PFSK-1 (cell line): Measurements from ENCODE around the gene IGF1R.

Experiments
- FOXP2 ChIP-seq: optimal IDR thresholded peaks from 2 replicates; pipeline ENCODE3; 2011; ENCODE audit warnings: borderline replicate concordance, control low read depth, inconsistent platforms; ENCODE audit not compliant: insufficient read depth; ENCODE audit errors: extremely low read length, extremely low read depth
- POLR2AphosphoS5 ChIP-seq: IDR thresholded peaks from 2 replicates; pipeline ENCODE4 v1.6.1; 2012; ENCODE audit warnings: low read depth, mild to moderate bottlenecking, control low read depth, low read length, moderate library complexity
- SIN3A ChIP-seq: IDR thresholded peaks from 2 replicates; pipeline ENCODE4 v1.6.1; 2012; ENCODE audit warnings: mild to moderate bottlenecking, low read length, moderate library complexity, borderline replicate concordance; ENCODE audit not compliant: insufficient read depth
- TAF1 ChIP-seq: IDR thresholded peaks from 2 replicates; pipeline ENCODE4 v1.6.1; 2012; ENCODE audit warnings: low read length, control low read depth, borderline replicate concordance; ENCODE audit not compliant: insufficient read depth
- TF ChIP-seq, protein P1 (sequence below), 2 experiments: IDR thresholded peaks; 2 replicates each; pipeline versions ENCODE4 v1.6.1 to v1.8.0; 2011 to 2012; ENCODE audit warnings: low read depth in 2 of 2, low read length in 2 of 2, control low read depth in 1 of 2, inconsistent platforms in 1 of 2, mild to moderate bottlenecking in 1 of 2, moderate library complexity in 1 of 2; ENCODE audit not compliant: insufficient read depth in 1 of 2

The IGF1R gene

GRCh38 chr15:98970799-98971198 lies 322.5 kb downstream of the IGF1R start:
- no peak for TF ChIP-seq POLR2AphosphoS5
- TF ChIP-seq SIN3A: no peak
- no peak for TF ChIP-seq TAF1
- no peak for TF ChIP-seq FOXP2
- TF ChIP-seq, protein P1, sequence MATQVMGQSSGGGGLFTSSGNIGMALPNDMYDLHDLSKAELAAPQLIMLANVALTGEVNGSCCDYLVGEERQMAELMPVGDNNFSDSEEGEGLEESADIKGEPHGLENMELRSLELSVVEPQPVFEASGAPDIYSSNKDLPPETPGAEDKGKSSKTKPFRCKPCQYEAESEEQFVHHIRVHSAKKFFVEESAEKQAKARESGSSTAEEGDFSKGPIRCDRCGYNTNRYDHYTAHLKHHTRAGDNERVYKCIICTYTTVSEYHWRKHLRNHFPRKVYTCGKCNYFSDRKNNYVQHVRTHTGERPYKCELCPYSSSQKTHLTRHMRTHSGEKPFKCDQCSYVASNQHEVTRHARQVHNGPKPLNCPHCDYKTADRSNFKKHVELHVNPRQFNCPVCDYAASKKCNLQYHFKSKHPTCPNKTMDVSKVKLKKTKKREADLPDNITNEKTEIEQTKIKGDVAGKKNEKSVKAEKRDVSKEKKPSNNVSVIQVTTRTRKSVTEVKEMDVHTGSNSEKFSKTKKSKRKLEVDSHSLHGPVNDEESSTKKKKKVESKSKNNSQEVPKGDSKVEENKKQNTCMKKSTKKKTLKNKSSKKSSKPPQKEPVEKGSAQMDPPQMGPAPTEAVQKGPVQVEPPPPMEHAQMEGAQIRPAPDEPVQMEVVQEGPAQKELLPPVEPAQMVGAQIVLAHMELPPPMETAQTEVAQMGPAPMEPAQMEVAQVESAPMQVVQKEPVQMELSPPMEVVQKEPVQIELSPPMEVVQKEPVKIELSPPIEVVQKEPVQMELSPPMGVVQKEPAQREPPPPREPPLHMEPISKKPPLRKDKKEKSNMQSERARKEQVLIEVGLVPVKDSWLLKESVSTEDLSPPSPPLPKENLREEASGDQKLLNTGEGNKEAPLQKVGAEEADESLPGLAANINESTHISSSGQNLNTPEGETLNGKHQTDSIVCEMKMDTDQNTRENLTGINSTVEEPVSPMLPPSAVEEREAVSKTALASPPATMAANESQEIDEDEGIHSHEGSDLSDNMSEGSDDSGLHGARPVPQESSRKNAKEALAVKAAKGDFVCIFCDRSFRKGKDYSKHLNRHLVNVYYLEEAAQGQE (IDR thresholded peaks at IDR 0.05; ENCODE audit: insufficient read depth in 1 of 2, low read depth in 2 of 2, low read length in 2 of 2): no peak

GRCh38 chr15:98976500-98976899 lies 328.2 kb downstream of the IGF1R start:
- no peak for TF ChIP-seq POLR2AphosphoS5
- TF ChIP-seq FOXP2: no peak
- TF ChIP-seq, protein P1 (IDR thresholded peaks at IDR 0.05; ENCODE audit: insufficient read depth in 1 of 2, low read depth in 2 of 2, low read length in 2 of 2): no peak

GRCh38 chr15:98977441-98977840 lies 329.1 kb downstream of the IGF1R start:
- no peak for TF ChIP-seq TAF1
- TF ChIP-seq POLR2AphosphoS5: no peak
- TF ChIP-seq FOXP2: no peak

DNA sequence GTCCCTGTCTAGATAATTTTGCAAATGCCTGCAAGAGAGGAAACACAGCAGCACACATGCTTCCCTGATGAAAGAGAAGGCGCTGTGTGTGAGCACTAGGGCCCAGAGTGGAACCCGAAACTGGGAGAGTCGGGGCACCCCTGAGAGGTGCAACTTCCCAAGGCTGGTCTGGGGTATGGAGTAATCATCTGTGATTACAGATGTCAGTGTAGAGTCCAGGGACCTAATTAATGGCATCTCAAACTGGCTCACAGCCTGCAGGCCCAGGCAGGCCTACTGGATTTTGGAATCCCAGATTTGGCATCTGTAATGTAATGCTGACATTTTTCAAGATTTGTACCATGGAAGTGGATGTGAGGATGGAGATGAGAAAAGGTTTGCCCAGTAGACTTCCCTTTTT lies 329.8 kb downstream of the IGF1R start:
- no peak for TF ChIP-seq TAF1
- TF ChIP-seq, protein P1 (IDR thresholded peaks at IDR 0.05; ENCODE audit: insufficient read depth in 1 of 2, low read depth in 2 of 2, low read length in 2 of 2): no peak
- no peak for TF ChIP-seq FOXP2
- TF ChIP-seq POLR2AphosphoS5: no peak
- TF ChIP-seq SIN3A: no peak

- TF ChIP-seq, protein P1 (IDR thresholded peaks at IDR 0.05; ENCODE audit: insufficient read depth in 1 of 2, low read depth in 2 of 2, low read length in 2 of 2): no peak
Observed at GRCh38 chr15:98980899-98981228, 332.5 kb downstream of the IGF1R start.
